CD4-positive, alpha-beta T cell (primary cell): ENCODE measurements around the gene NPBWR2. TPM values are rescaled to one million over a fixed set of nuclear protein-coding genes. Genes with fewer than 3 reads are reported as not detected.

Experiments
- ATAC-seq: fragments of 200-7000 bp; cut with Tn5 transposase; one replicate; pipeline ENCODE4 v1.10.0; 2022; ENCODE audit warnings: mild to moderate bottlenecking; ENCODE audit not compliant: poor library complexity
- CTCF ChIA-PET: fragments of 350-600 bp; sonication (Branson Sonifier 250); formaldehyde crosslinking; loops from one replicate; lab custom pipeline; 2021; ENCODE audit warnings: antibody characterized with exemption, inconsistent platforms; lab: Charles Lee
- POLR2A ChIA-PET: fragments of 350-600 bp; sonication (Branson Sonifier 250); formaldehyde crosslinking; loops from one replicate; lab custom pipeline; 2021; ENCODE audit warnings: antibody characterized with exemption, inconsistent platforms; lab: Charles Lee
- DNase-seq, 14 experiments: peaks; one replicate each; pipeline ENCODE4 v3.0.0-alpha.2; 2013 to 2020; ENCODE audit warnings: mixed read lengths in 2 of 14
- H3K27ac ChIP-seq, 2 donors: one replicate each; pipeline versions ENCODE4 v1.5.1 to v1.7.0; 2013; ENCODE audit warnings: low read length in 2 of 2, low read depth in 1 of 2, mild to moderate bottlenecking in 1 of 2
- H3K27me3 ChIP-seq, 2 experiments: 1 replicate in 1 of 2; 2 replicates in 1 of 2; pipeline versions ENCODE4 v1.6.1 to v1.7.0; 2013; ENCODE audit warnings: low read length in 2 of 2, control low read depth in 1 of 2, mild to moderate bottlenecking in 1 of 2, moderate library complexity in 1 of 2; ENCODE audit not compliant: insufficient read depth in 2 of 2, control insufficient read depth in 1 of 2
- H3K36me3 ChIP-seq: one replicate; pipeline ENCODE4 v1.6.1; 2013; ENCODE audit warnings: low read length, control low read depth; ENCODE audit not compliant: insufficient read depth
- H3K4me1 ChIP-seq: one replicate; pipeline ENCODE4 v1.6.1; 2013; ENCODE audit warnings: low read length, control low read depth; ENCODE audit not compliant: insufficient read depth
- H3K4me3 ChIP-seq: one replicate; pipeline ENCODE4 v1.5.1; 2013; ENCODE audit warnings: mild to moderate bottlenecking, low read length, moderate library complexity
- H3K9me3 ChIP-seq, 2 experiments: 1 replicate in 1 of 2; 2 replicates in 1 of 2; pipeline versions ENCODE4 v1.6.1 to v1.7.0; 2013; ENCODE audit warnings: low read length in 2 of 2, mild to moderate bottlenecking in 2 of 2, control low read depth in 1 of 2, moderate library complexity in 1 of 2; ENCODE audit not compliant: control insufficient read depth in 1 of 2, insufficient read depth in 1 of 2
- H3K27ac Mint-ChIP-seq: one replicate; pipeline ENCODE4 v1.8.0; 2020; ENCODE audit warnings: mixed read lengths
- H3K27me3 Mint-ChIP-seq: one replicate; pipeline ENCODE4 v1.8.0; 2021; ENCODE audit warnings: mixed read lengths
- H3K36me3 Mint-ChIP-seq: one replicate; pipeline ENCODE4 v1.8.0; 2021; ENCODE audit warnings: low read depth, mixed read lengths
- H3K4me1 Mint-ChIP-seq: one replicate; pipeline ENCODE4 v1.8.0; 2021; ENCODE audit warnings: low read depth, mixed read lengths
- H3K4me3 Mint-ChIP-seq: one replicate; pipeline ENCODE4 v1.8.0; 2020; ENCODE audit warnings: mild to moderate bottlenecking, mixed read lengths
- H3K9me3 Mint-ChIP-seq: one replicate; pipeline ENCODE4 v1.8.0; 2020; ENCODE audit warnings: mixed read lengths
- intact Hi-C, 2 experiments: fragments of 100-400 bp; cut with DNase I in 1 of 2; cut with micrococcal nuclease in 1 of 2; formaldehyde crosslinking; loops; one replicate each; pipeline versions ENCODE4 v1.15.1 to v1.9.0; 2023 to 2025; cut with DNase I, micrococcal nuclease
- total RNA-seq, 174 experiments: library from RNA in 2 of 174; stranded (reverse) in 2 of 174; gene quantifications; one replicate each; pipeline ENCODE4 v1.2.3 and lab custom pipeline; 2021 to 2026
- TF ChIP-seq, protein P1 (sequence below): fragments of 200-600 bp; IDR thresholded peaks from one replicate; pipeline ENCODE4 v1.8.0; 2022; ENCODE audit warnings: antibody characterized with exemption, mild to moderate bottlenecking

The NPBWR2 gene
- total RNA-seq, 2 experiments from 2014 or later, result 0.38 to 0.47 TPM

DNA sequence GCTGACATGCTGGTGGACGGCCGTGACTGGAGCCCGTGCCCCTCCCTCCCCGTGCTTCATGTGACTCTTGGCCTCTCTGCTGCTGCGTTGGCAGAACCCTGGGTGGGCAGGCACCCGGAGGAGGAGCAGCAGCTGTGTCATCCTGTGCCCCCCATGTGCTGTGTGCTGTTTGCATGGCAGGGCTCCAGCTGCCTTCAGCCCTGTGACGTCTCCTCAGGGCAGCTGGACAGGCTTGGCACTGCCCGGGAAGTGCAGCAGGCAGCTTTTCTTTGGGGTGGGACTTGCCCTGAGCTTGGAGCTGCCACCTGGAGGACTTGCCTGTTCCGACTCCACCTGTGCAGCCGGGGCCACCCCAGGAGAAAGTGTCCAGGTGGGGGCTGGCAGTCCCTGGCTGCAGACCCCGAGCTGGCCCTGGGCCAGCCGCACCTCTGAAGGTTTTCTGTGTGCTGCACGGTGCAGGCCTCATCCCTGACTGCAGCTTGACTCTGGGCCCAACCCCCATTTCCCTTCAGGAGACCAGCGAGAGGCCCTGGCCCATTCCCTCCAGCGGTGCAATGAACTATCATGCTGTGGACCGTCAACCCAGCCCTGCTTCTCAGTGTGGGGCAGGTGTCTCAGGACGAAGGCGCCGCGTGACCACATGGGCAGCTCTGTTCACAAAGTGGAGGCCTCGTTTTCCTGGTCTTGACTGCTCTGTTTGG lies 8.1 kb downstream of the NPBWR2 start:
- Mint-ChIP-seq H3K27me3 (peaks cover 26% of the 10 kb centered on the region), H3K27ac (no peak overlapping the region), H3K9me3 (no peaks in the 10 kb centered on the region), H3K4me3 (no peak overlapping the region), H3K4me1 (peaks cover 24% of the 10 kb centered on the region), H3K36me3 (peaks cover 5% of the 10 kb centered on the region)
- H3K4me1 ChIP-seq, result peaks cover 31% of the 10 kb centered on the region
- no peaks in the 10 kb centered on the region for H3K9me3 ChIP-seq
- TF ChIP-seq, protein P1, sequence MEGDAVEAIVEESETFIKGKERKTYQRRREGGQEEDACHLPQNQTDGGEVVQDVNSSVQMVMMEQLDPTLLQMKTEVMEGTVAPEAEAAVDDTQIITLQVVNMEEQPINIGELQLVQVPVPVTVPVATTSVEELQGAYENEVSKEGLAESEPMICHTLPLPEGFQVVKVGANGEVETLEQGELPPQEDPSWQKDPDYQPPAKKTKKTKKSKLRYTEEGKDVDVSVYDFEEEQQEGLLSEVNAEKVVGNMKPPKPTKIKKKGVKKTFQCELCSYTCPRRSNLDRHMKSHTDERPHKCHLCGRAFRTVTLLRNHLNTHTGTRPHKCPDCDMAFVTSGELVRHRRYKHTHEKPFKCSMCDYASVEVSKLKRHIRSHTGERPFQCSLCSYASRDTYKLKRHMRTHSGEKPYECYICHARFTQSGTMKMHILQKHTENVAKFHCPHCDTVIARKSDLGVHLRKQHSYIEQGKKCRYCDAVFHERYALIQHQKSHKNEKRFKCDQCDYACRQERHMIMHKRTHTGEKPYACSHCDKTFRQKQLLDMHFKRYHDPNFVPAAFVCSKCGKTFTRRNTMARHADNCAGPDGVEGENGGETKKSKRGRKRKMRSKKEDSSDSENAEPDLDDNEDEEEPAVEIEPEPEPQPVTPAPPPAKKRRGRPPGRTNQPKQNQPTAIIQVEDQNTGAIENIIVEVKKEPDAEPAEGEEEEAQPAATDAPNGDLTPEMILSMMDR, result no peak
- intact Hi-C loops, result no loop called here
- H3K36me3 ChIP-seq, result peaks cover 6% of the 10 kb centered on the region
- peaks cover 23 to 24% of the 10 kb centered on the region in 2 experiments for H3K27me3 ChIP-seq
- CTCF ChIA-PET, result interaction anchor here (1.3 to 1.7 kb wide), 2 partner anchors 21 to 61 kb away, joined by 4 read pairs; no protein-coding TSS in a partner anchor
- H3K27ac ChIP-seq, result no peak overlapping the region
- POLR2A ChIA-PET, result interaction anchor here (1.2 kb wide), 2 partner anchors 16 to 579 kb away, joined by 4 to 7 read pairs; partner anchors contain the start of genes LKAAEAR1 and PPDPF
- DNase-seq (no peak), ATAC-seq (no peak)
- H3K4me3 ChIP-seq, result no peak overlapping the region

DNA sequence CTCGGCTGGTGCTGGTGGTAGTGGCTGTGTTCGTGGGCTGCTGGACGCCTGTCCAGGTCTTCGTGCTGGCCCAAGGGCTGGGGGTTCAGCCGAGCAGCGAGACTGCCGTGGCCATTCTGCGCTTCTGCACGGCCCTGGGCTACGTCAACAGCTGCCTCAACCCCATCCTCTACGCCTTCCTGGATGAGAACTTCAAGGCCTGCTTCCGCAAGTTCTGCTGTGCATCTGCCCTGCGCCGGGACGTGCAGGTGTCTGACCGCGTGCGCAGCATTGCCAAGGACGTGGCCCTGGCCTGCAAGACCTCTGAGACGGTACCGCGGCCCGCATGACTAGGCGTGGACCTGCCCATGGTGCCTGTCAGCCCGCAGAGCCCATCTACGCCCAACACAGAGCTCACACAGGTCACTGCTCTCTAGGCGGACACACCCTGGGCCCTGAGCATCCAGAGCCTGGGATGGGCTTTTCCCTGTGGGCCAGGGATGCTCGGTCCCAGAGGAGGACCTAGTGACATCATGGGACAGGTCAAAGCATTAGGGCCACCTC lies 8.8 kb downstream of the NPBWR2 start:
- no peak overlapping the region for H3K27ac Mint-ChIP-seq

DNA sequence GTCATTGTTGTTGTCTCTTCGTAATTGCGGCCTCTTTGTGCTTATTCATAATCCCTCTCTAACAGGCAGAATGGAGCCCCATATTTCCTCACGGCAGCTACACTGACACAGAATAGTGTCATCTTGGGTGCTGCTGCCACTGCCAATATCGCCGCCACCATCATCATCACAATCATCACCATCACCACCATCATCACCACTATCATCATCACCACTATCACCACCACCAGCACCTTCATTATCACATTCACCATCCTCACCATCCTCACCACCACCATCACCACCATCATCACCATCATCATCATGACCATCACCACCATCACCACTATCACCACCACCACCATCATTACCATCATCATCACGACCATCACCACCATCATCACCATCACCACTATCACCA lies 10.8 kb downstream of the NPBWR2 start:
- Mint-ChIP-seq H3K36me3 (peaks cover 5% of the 10 kb centered on the region), H3K27me3 (peaks cover 13% of the 10 kb centered on the region), H3K4me1 (peaks cover 23% of the 10 kb centered on the region), H3K4me3 (no peak overlapping the region), H3K27ac (no peak overlapping the region), H3K9me3 (no peaks in the 10 kb centered on the region)
- ChIA-PET POLR2A (no interaction called here), CTCF (no interaction called here)
- DNase-seq, result no peak
- Histone ChIP-seq H3K27ac (no peak overlapping the region), H3K9me3 (no peaks in the 10 kb centered on the region), H3K36me3 (peaks cover 6% of the 10 kb centered on the region), H3K4me3 (no peak overlapping the region), H3K27me3 (peaks cover 5 to 6% of the 10 kb centered on the region in 2 experiments), H3K4me1 (peaks cover 16% of the 10 kb centered on the region)
- TF ChIP-seq, protein P1, result no peak
- ATAC-seq, result no peak
- intact Hi-C loops, result no loop called here

More for the DNA sequence above, 8.8 kb downstream of the NPBWR2 start:
- intact Hi-C loops, result no loop called here
- Histone ChIP-seq H3K27ac (no peak overlapping the region), H3K4me1 (peaks cover 31% of the 10 kb centered on the region), H3K4me3 (no peak overlapping the region), H3K36me3 (peaks cover 6% of the 10 kb centered on the region), H3K27me3 (peaks cover 21 to 22% of the 10 kb centered on the region in 2 experiments), H3K9me3 (no peaks in the 10 kb centered on the region)
- Mint-ChIP-seq H3K36me3 (peaks cover 5% of the 10 kb centered on the region), H3K4me1 (peaks cover 24% of the 10 kb centered on the region), H3K27me3 (peaks cover 22% of the 10 kb centered on the region), H3K9me3 (no peaks in the 10 kb centered on the region), H3K4me3 (no peak overlapping the region)
- DNase-seq, result no peak
- CTCF ChIA-PET, result no interaction called here
- ATAC-seq, result no peak
- POLR2A ChIA-PET, result no interaction called here
- TF ChIP-seq, protein P1, result no peak
